CD4-positive, CD25-positive, alpha-beta regulatory T cell (primary cell): ENCODE measurements around the gene SLC25A42. TPM values are rescaled to one million over a fixed set of nuclear protein-coding genes. Genes with fewer than 3 reads are reported as not detected.
A peak's percentile ranks its signal among the peaks of the same experiment; 100 is the strongest.

ENCODE experiments used
- ATAC-seq, 2 donors: fragments of 150-1000 bp; cut with Tn5 transposase; one replicate each; pipeline ENCODE4 v1.10.0; 2021; ENCODE audit warnings: low read depth in 2 of 2, moderate number of reproducible peaks in 2 of 2, moderate library complexity in 1 of 2
- DNase-seq, 3 donors: peaks; one replicate each; pipeline versions ENCODE4 v3.0.0 to v3.0.0-alpha.2; 2012 to 2022; ENCODE audit warnings: mixed read lengths in 1 of 3
- H3K27ac ChIP-seq: one replicate; pipeline ENCODE4 v1.7.0; 2013; ENCODE audit warnings: mild to moderate bottlenecking, low read length; ENCODE audit not compliant: insufficient read depth, poor library complexity, severe bottlenecking
- H3K27me3 ChIP-seq: one replicate; pipeline ENCODE4 v1.7.0; 2013; ENCODE audit warnings: low read length; ENCODE audit not compliant: control insufficient read depth, insufficient read depth
- H3K36me3 ChIP-seq: one replicate; pipeline ENCODE4 v1.7.0; 2013; ENCODE audit warnings: mild to moderate bottlenecking, low read length, moderate library complexity; ENCODE audit not compliant: control insufficient read depth, insufficient read depth
- H3K4me1 ChIP-seq: 2 replicates; pipeline ENCODE4 v1.7.0; 2013; ENCODE audit warnings: mild to moderate bottlenecking, low read length; ENCODE audit not compliant: insufficient read depth, control insufficient read depth, poor library complexity, severe bottlenecking
- H3K4me3 ChIP-seq: one replicate; pipeline ENCODE4 v1.7.0; 2013; ENCODE audit warnings: low read depth, mild to moderate bottlenecking, low read length, moderate library complexity
- H3K9me3 ChIP-seq, 2 experiments: 1 replicate in 1 of 2; 2 replicates in 1 of 2; pipeline ENCODE4 v1.7.0; 2013; ENCODE audit warnings: low read length in 2 of 2, mild to moderate bottlenecking in 1 of 2, moderate library complexity in 1 of 2; ENCODE audit not compliant: control insufficient read depth in 2 of 2
- H3K27ac Mint-ChIP-seq, 3 donors: one replicate each; pipeline ENCODE4 v1.8.0; 2020 to 2022; ENCODE audit warnings: mild to moderate bottlenecking in 3 of 3, mixed read lengths in 3 of 3, moderate library complexity in 2 of 3
- H3K27me3 Mint-ChIP-seq: one replicate; pipeline ENCODE4 v1.8.0; 2022; ENCODE audit warnings: mild to moderate bottlenecking, mixed read lengths
- H3K36me3 Mint-ChIP-seq: one replicate; pipeline ENCODE4 v1.8.0; 2020; ENCODE audit warnings: mixed read lengths
- H3K4me1 Mint-ChIP-seq, 4 donors: one replicate each; pipeline ENCODE4 v1.8.0; 2020 to 2022; ENCODE audit warnings: mixed read lengths in 4 of 4, mild to moderate bottlenecking in 1 of 4
- H3K4me3 Mint-ChIP-seq, 4 donors: one replicate each; pipeline ENCODE4 v1.8.0; 2020 to 2022; ENCODE audit warnings: mild to moderate bottlenecking in 4 of 4, mixed read lengths in 4 of 4, moderate library complexity in 3 of 4
- H3K9me3 Mint-ChIP-seq, 7 donors: one replicate each; pipeline ENCODE4 v1.8.0; 2020 to 2022; ENCODE audit warnings: mixed read lengths in 7 of 7, mild to moderate bottlenecking in 3 of 7, moderate library complexity in 2 of 7
- polyA plus RNA-seq, 4 donors: library from polyadenylated mRNA; unstranded; fragments of 300-500 nt; fragmentation: Illumina TruSeq; gene quantifications; one replicate each; pipeline ENCODE4 v1.2.3, GENCODE V29; 2021
- total RNA-seq: library from RNA; stranded (reverse); gene quantifications from one replicate; pipeline ENCODE4 v1.2.3, GENCODE V29; 2022

Gene SLC25A42
- total and polyA plus RNA-seq, 5 donors from 2014 or later = 10.4 to 32.2 (median 19.0) TPM

DNA sequence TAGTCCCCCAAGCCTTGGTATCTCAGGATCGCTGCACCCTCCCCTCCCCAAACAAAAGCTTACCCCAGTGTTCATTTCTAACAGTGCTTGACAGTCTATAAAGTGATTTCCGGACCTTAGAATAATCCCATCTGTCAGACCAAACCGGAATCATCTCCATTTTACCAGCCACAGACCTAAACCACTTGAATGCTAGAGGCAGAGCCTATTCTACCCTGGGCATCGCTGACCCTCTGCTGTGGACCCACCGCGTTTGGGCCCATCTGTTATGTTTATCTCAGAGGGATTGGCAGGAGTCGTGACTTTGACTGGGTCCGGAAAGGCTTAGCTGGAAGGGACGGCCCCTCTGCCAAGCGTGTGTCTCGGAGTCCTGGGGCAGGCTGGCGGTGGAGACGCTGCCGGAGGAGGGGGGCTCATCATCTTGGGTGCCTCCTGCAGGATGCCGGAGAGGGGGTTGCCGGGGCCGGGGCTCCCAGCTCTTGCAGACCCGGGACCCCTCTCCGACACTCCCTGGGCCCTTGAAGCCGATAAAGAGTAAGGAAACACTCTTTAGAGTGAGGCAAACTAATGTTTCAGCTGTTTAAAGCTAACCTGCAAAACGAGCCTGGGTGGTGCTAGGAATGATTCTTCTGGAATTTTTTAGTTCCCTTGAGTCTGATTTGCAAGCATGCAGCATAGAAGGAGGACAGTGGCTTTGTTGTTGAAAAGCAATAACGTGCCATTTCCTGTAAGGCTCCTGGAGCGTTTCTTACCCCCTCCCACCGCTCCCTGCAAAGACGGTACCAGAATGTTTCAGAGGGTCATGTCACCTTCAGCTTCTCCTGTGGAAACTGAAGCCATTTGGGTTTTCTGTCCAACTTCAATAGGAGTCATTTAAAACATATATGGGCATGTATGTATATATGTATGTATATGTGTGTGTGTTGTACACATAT is 1.3 kb downstream of the SLC25A42 start:
- peak overlapping the region; percentile 85 for H3K4me3 ChIP-seq
- no peaks in the 10 kb centered on the region for H3K27me3 ChIP-seq
- H3K9me3 Mint-ChIP-seq = no peaks in the 10 kb centered on the region
- H3K4me1 Mint-ChIP-seq = peaks cover 6 to 48% (median 29%) of the 10 kb centered on the region in 4 donors
- ATAC-seq (no peak), DNase-seq (peak in 2 of 3 donors; percentile 27 to 60)
- no peaks in the 10 kb centered on the region for H3K27me3 Mint-ChIP-seq
- H3K4me1 ChIP-seq = peaks cover 59% of the 10 kb centered on the region
- no peaks in the 10 kb centered on the region for H3K9me3 ChIP-seq
- H3K36me3 Mint-ChIP-seq = peaks cover 8% of the 10 kb centered on the region
- peak overlapping the region; percentile 63 to 95 (median 71) for H3K27ac Mint-ChIP-seq
- peak overlapping the region; percentile 72 for H3K27ac ChIP-seq
- no peaks in the 10 kb centered on the region for H3K36me3 ChIP-seq
- H3K4me3 Mint-ChIP-seq = peak overlapping the region; percentile 80 to 95 (median 90)

DNA sequence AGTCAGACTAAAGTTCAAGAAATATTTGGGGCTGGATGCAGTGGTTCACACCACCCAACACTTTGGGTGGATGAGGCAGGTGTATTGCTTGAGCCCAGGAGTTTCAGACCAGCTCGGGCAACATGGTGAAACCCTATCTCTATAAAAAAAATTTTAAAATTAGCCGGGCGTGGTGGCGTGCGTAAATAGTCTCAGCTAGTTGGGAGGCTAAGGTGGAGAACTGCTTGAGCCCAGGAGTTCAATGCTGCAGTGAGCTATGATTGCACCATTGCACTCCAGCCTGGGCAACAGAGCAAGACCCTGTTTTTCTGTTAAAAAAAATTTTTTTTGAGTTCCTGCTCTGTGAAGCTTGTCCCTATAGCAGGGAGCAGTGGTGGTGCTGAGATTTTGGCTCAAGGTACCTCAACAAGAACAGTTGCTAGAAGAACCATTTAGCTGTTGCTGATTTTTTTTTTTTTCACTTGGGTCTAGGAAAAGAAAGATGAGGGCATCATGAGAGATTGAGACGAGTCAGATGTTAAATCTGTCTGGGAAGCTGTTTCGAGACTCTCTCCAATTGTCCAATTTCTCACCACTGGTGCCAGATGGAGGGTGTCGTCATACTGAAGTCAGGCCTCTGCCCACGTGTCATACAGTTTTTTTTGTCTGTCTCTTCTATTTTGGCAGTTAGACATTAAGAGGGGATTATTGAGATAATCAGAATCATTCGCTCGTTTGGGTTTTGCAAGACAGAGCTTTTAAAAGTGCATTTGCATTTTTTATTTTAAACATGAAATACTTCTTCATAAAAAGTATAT is 3.7 kb downstream of the SLC25A42 start:
- H3K9me3 ChIP-seq = no peaks in the 10 kb centered on the region
- peak overlapping the region; percentile 56 to 80 (median 72) for H3K4me3 Mint-ChIP-seq
- H3K27me3 ChIP-seq = no peaks in the 10 kb centered on the region
- peaks cover 6 to 58% (median 34%) of the 10 kb centered on the region in 4 donors for H3K4me1 Mint-ChIP-seq
- H3K27ac Mint-ChIP-seq = peak overlapping the region in 2 of 3 donors; percentile 66 to 83
- peaks cover 59% of the 10 kb centered on the region for H3K4me1 ChIP-seq
- H3K9me3 Mint-ChIP-seq = no peaks in the 10 kb centered on the region
- no peak overlapping the region for H3K4me3 ChIP-seq
- H3K27ac ChIP-seq = no peak overlapping the region
- ATAC-seq = no peak
- peaks cover 12% of the 10 kb centered on the region for H3K36me3 Mint-ChIP-seq
- H3K27me3 Mint-ChIP-seq = no peaks in the 10 kb centered on the region
- DNase-seq = no peak
- no peaks in the 10 kb centered on the region for H3K36me3 ChIP-seq

DNA sequence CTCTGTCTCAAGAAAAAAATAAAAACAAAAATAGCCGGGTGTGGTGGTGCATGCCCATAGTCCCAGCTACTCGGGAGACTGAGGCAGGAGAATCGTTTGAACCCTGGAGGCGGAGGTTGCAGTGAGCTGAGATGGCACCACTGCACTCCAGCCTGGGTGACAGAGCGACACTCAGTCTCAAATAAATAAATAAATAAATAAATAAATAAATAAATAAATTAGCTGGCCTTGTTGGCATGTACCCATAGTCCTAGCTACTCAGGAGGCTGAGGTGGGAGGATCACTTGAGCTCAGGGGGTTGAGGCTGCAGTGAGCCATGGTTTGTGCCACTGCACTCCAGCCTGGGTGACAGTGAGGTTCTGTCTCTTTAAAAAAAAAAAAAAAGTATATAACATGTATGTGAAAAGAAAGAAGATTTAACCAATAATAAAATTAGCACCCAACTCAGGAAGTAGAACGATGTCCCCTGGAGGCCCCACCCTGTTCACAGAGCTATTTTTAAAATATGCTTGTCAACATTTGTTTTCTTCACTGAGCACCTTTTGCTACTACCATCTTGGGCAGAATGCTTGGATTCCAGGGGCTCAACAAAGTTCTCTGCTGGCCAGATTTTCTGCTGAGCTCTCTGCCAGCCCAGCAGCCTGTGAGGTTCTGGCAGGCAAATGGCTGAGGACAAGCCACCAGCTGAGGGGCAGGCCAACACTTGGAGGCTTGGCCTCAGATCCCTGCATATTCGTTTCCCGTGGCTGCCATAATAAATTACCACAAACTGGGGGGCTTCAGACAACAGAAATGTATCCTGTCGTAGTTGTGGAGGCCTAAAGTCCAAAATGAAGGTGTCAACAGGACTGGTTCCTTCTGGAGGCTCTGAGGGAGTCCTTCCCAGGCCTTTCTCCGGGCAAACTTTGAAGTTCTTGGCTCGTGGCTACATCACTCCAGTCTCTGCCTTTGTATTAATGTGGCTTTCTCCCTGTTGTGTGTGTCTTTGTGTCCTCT is 5.2 kb downstream of the SLC25A42 start:
- Mint-ChIP-seq H3K4me1 (peaks cover 6 to 61% (median 36%) of the 10 kb centered on the region in 4 donors), H3K36me3 (peaks cover 20% of the 10 kb centered on the region), H3K27ac (peak overlapping the region; percentile 76 to 89 (median 88)), H3K27me3 (no peaks in the 10 kb centered on the region), H3K4me3 (peak overlapping the region; percentile 58 to 80 (median 70)), H3K9me3 (no peaks in the 10 kb centered on the region)
- no peaks in the 10 kb centered on the region for H3K27me3 ChIP-seq
- ATAC-seq (peak in 1 of 2 donors; percentile 22), DNase-seq (peak in 2 of 3 donors; percentile 55 to 66)
- no peaks in the 10 kb centered on the region for H3K9me3 ChIP-seq
- H3K4me1 ChIP-seq = peaks cover 52% of the 10 kb centered on the region
- H3K4me3 ChIP-seq = peak overlapping the region; percentile 61
- H3K27ac ChIP-seq = peak overlapping the region; percentile 65
- no peaks in the 10 kb centered on the region for H3K36me3 ChIP-seq

DNA sequence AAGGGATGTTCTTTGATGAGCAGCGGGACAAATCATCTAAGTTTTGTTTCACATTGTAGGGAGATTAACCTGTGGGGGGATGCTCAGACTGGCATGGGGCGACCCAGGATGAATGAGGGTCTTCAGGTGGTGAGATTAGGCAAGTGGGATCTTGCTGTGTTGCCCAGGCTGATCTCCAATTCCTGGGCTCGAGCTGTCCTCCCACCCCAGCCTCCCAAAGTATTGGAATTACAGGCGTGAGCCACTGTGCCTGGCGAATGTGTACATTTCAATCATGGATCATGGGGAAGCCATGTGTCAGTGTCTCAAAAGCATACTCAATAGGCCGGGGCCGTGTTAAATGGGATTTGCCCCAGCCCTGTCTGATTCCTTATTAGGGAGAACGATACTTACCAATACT is 8.1 kb downstream of the SLC25A42 start:
- no peaks in the 10 kb centered on the region for H3K9me3 ChIP-seq
- DNase-seq = no peak
- H3K4me1 Mint-ChIP-seq = peaks cover 6 to 61% (median 36%) of the 10 kb centered on the region in 4 donors
- peaks cover 29% of the 10 kb centered on the region for H3K4me1 ChIP-seq
- no peak overlapping the region for H3K27ac ChIP-seq
- no peak overlapping the region for H3K4me3 ChIP-seq
- H3K27ac Mint-ChIP-seq = no peak overlapping the region
- H3K36me3 Mint-ChIP-seq = peaks cover 34% of the 10 kb centered on the region
- no peaks in the 10 kb centered on the region for H3K27me3 Mint-ChIP-seq
- peaks cover 12% of the 10 kb centered on the region for H3K36me3 ChIP-seq
- H3K9me3 Mint-ChIP-seq = no peaks in the 10 kb centered on the region
- no peaks in the 10 kb centered on the region for H3K27me3 ChIP-seq
- ATAC-seq = no peak
- H3K4me3 Mint-ChIP-seq = no peak overlapping the region

GRCh38 chr19:19074196-19074882 is 10.5 kb downstream of the SLC25A42 start:
- H3K9me3 Mint-ChIP-seq = no peaks in the 10 kb centered on the region
- peak overlapping the region; percentile 22 to 64 (median 53) for H3K27ac Mint-ChIP-seq

GRCh38 chr19:19075126-19075525 is 11.3 kb downstream of the SLC25A42 start:
- H3K27ac ChIP-seq = no peak overlapping the region
- H3K36me3 ChIP-seq = peaks cover 17% of the 10 kb centered on the region
- no peak overlapping the region for H3K27ac Mint-ChIP-seq
- H3K27me3 Mint-ChIP-seq = no peaks in the 10 kb centered on the region
- peaks cover 37% of the 10 kb centered on the region for H3K36me3 Mint-ChIP-seq
- no peak for DNase-seq
- no peaks in the 10 kb centered on the region for H3K9me3 Mint-ChIP-seq
- H3K9me3 ChIP-seq = no peaks in the 10 kb centered on the region
- no peaks in the 10 kb centered on the region for H3K4me1 ChIP-seq
- ATAC-seq = no peak
- H3K4me1 Mint-ChIP-seq = peaks cover 0 to 54% (median 32%) of the 10 kb centered on the region in 4 donors
- H3K27me3 ChIP-seq = no peaks in the 10 kb centered on the region
- H3K4me3 ChIP-seq = no peak overlapping the region
- no peak overlapping the region for H3K4me3 Mint-ChIP-seq

More at GRCh38 chr19:19074196-19074882, 10.5 kb downstream of the SLC25A42 start:
- H3K4me3 Mint-ChIP-seq = no peak overlapping the region
- Histone ChIP-seq H3K36me3 (peaks cover 17% of the 10 kb centered on the region), H3K4me1 (peaks cover 6% of the 10 kb centered on the region), H3K27ac (no peak overlapping the region), H3K4me3 (no peak overlapping the region), H3K9me3 (no peaks in the 10 kb centered on the region), H3K27me3 (no peaks in the 10 kb centered on the region)
- H3K27me3 Mint-ChIP-seq = no peaks in the 10 kb centered on the region
- peaks cover 37% of the 10 kb centered on the region for H3K36me3 Mint-ChIP-seq
- ATAC-seq (no peak), DNase-seq (no peak)
- H3K4me1 Mint-ChIP-seq = peaks cover 0 to 55% (median 33%) of the 10 kb centered on the region in 4 donors
